ENCODE data around the gene TMEM94. TPM values are rescaled to one million over a fixed set of nuclear protein-coding genes. Genes with fewer than 3 reads are reported as not detected.

TMEM94 gene
- total and polyA plus RNA-seq, 2 of the 13 experiments (the other 11 are each of a cell fraction or from before 2014, with no cell fraction given): 32.6 to 134 TPM

DNA sequence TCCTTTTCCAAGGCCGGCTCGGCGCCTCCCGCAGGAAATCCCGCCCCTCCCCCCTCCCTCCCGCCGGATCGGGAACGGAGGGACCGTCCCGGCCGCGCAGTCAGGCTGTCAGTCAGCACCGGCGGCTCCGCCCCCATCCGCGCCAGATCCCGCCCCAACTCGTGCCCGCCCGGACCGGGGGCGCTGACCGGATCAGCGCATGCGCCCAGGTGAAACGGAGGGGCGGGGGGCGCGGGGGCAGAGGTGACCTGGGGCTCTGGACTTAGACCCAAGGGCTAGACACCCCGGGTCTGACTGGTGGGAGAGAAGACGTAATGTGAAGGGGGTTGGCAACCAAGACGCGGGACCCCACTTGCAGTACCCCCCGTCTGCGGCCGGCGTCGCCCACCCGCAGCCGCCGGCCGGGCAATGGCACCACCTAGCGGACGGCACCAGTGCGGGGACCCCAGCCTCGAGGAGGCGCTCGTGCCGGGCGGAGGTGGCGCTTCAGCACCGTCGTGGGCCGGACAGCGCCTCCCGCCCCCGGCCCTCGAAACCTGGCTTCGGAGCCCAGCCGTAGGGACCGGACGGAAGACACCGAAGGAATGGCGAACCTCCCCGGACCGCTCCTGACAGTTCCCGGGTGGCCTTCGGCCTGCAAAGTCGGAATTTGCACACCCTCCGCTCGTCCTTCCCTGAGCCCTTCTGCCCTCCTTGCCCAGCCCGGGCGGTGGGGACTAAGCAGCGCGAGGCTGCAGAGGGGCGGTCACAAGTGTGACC, 59.2 kb downstream of the TMEM94 start, which contains the start of gene CASKIN2 (continued):
- TF ChIP-seq, protein P1, sequence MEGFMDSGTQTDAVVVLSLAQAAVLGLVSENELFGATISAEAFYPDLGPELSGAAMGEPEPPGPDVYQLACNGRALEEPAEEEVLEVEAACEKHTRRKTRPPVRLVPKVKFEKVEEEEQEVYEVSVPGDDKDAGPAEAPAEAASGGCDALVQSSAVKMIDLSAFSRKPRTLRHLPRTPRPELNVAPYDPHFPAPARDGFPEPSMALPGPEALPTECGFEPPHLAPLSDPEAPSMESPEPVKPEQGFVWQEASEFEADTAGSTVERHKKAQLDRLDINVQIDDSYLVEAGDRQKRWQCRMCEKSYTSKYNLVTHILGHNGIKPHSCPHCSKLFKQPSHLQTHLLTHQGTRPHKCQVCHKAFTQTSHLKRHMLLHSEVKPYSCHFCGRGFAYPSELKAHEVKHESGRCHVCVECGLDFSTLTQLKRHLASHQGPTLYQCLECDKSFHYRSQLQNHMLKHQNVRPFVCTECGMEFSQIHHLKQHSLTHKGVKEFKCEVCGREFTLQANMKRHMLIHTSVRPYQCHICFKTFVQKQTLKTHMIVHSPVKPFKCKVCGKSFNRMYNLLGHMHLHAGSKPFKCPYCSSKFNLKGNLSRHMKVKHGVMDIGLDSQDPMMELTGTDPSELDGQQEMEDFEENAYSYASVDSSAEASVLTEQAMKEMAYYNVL (CRISPR knock-in tag; IDR thresholded peaks at IDR 0.05; ENCODE audit: borderline replicate concordance): peak; percentile 86
- TF ChIP-seq ARNT2 (CRISPR knock-in tag; IDR thresholded peaks at IDR 0.05; ENCODE audit: low read depth): peak; percentile 90; the same call in 1 of the 2 replicates
- peak; percentile 88 for TF ChIP-seq ELF4 (CRISPR knock-in tag; IDR thresholded peaks at IDR 0.05; ENCODE audit: borderline replicate concordance)
- peak; percentile 93 for TF ChIP-seq ZNF616 (CRISPR knock-in tag; IDR thresholded peaks at IDR 0.05; ENCODE audit: low read depth)
- no peak for TF ChIP-seq BCLAF1 (IDR thresholded peaks at IDR 0.05)
- TF ChIP-seq SIX1 (CRISPR knock-in tag; IDR thresholded peaks at IDR 0.05; ENCODE audit: borderline replicate concordance): peak; percentile 26
- TF ChIP-seq KLF13 (CRISPR knock-in tag; IDR thresholded peaks at IDR 0.05): no peak
- peak; percentile 57; the same call in 1 of the 2 replicates for TF ChIP-seq SATB2 (CRISPR knock-in tag; IDR thresholded peaks at IDR 0.05)
- TF ChIP-seq SKI (IDR thresholded peaks at IDR 0.05; ENCODE audit: partially characterized antibody): peak; percentile 69
- TF ChIP-seq ZNF782 (CRISPR knock-in tag; IDR thresholded peaks at IDR 0.05; ENCODE audit: borderline replicate concordance): peak; percentile 98
- peak; percentile 87; the same call in 1 of the 2 replicates for TF ChIP-seq SNAPC5 (CRISPR knock-in tag; IDR thresholded peaks at IDR 0.05; ENCODE audit: borderline replicate concordance)
- no peak for TF ChIP-seq FOXP1 (IDR thresholded peaks at IDR 0.05)
- TF ChIP-seq FOXP1 (CRISPR knock-in tag; IDR thresholded peaks at IDR 0.05): peak; percentile 17; the same call in 1 of the 2 replicates
- TF ChIP-seq NFIC (IDR thresholded peaks at IDR 0.05; ENCODE audit: low read length): no peak
- peak; percentile 99 for TF ChIP-seq ZGPAT (CRISPR knock-in tag; IDR thresholded peaks at IDR 0.05)
- TF ChIP-seq, protein P2, sequence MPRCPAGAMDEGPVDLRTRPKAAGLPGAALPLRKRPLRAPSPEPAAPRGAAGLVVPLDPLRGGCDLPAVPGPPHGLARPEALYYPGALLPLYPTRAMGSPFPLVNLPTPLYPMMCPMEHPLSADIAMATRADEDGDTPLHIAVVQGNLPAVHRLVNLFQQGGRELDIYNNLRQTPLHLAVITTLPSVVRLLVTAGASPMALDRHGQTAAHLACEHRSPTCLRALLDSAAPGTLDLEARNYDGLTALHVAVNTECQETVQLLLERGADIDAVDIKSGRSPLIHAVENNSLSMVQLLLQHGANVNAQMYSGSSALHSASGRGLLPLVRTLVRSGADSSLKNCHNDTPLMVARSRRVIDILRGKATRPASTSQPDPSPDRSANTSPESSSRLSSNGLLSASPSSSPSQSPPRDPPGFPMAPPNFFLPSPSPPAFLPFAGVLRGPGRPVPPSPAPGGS (CRISPR knock-in tag; IDR thresholded peaks at IDR 0.05): peak; percentile 98
- 0 out of 2 replicates have a peak, but pooled peaks have one; percentile 81 for TF ChIP-seq ZNF530 (CRISPR knock-in tag; IDR thresholded peaks at IDR 0.05; ENCODE audit: low read depth)
- peak; percentile 98 for TF ChIP-seq ZNF510 (CRISPR knock-in tag; IDR thresholded peaks at IDR 0.05; ENCODE audit: low read depth)
- peak; percentile 74 for TF ChIP-seq DMAP1 (CRISPR knock-in tag; IDR thresholded peaks at IDR 0.05)
- no peak for TF ChIP-seq FOXJ3 (CRISPR knock-in tag; IDR thresholded peaks at IDR 0.05; ENCODE audit: borderline replicate concordance)
- peak; percentile 88 for TF ChIP-seq SPEN (CRISPR knock-in tag; IDR thresholded peaks at IDR 0.05; ENCODE audit: low read depth)
- no peak for TF ChIP-seq ZNF549 (CRISPR knock-in tag; IDR thresholded peaks at IDR 0.05)
- TF ChIP-seq SP1 (IDR thresholded peaks at IDR 0.05): no peak
- TF ChIP-seq SP1 (CRISPR knock-in tag; IDR thresholded peaks at IDR 0.05): peak; percentile 83

All from HepG2 (cell line).